ENCODE measurements around the gene TTC24.

TTC24 gene

DNA sequence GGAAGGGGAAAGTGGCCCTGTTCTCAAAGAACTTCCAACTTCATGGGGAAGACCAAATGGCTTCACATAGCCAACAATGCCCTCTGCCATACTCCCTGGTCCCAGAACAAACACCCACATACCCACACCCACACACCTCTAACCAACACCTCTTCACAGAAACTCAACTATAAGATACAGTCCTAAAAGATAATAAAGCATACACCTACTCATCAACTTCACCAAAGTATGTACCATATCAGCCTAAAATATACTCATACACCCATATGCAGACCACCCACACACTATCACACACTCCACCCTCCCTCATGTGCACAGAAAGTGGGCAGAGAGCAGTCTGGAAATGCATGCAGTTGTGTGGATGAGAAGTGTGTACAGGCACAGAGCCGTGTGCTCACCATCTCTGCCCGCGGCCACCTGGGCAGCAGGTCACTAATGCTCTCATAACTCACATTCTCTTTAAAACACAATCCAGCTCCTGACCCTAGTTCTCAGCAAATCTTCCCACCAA lies 34.9 kb upstream of the TTC24 start:
- ATAC-seq: no peak
- TF ChIP-seq RARB (CRISPR knock-in tag; IDR thresholded peaks at IDR 0.05) (no peak), ZNF8 (CRISPR knock-in tag; IDR thresholded peaks at IDR 0.05) (no peak), ZNF565 (CRISPR knock-in tag; conservative IDR thresholded peaks at IDR 0.05; ENCODE audit: low read depth) (no peak), ZC3H10 (CRISPR knock-in tag; IDR thresholded peaks at IDR 0.05) (no peak), ZFP30 (CRISPR knock-in tag; IDR thresholded peaks at IDR 0.05) (no peak), GLIS3 (CRISPR knock-in tag; IDR thresholded peaks at IDR 0.05) (no peak), ESRRG (CRISPR knock-in tag; IDR thresholded peaks at IDR 0.05) (no peak), SNAI2 (CRISPR knock-in tag; IDR thresholded peaks at IDR 0.05) (no peak), ISL1 (CRISPR knock-in tag; IDR thresholded peaks at IDR 0.05) (no peak), ZFP3 (CRISPR knock-in tag; IDR thresholded peaks at IDR 0.05) (no peak), PPARA (CRISPR knock-in tag; IDR thresholded peaks at IDR 0.05; ENCODE audit: borderline replicate concordance) (no peak), BACH2 (CRISPR knock-in tag; IDR thresholded peaks at IDR 0.05; ENCODE audit: borderline replicate concordance) (no peak), CSDC2 (CRISPR knock-in tag; IDR thresholded peaks at IDR 0.05) (no peak), TCF4 (CRISPR knock-in tag; IDR thresholded peaks at IDR 0.05; ENCODE audit: borderline replicate concordance) (no peak), ARNTL (CRISPR knock-in tag; IDR thresholded peaks at IDR 0.05; ENCODE audit: borderline replicate concordance, low read depth) (no peak)
- TF ChIP-seq, protein P1, sequence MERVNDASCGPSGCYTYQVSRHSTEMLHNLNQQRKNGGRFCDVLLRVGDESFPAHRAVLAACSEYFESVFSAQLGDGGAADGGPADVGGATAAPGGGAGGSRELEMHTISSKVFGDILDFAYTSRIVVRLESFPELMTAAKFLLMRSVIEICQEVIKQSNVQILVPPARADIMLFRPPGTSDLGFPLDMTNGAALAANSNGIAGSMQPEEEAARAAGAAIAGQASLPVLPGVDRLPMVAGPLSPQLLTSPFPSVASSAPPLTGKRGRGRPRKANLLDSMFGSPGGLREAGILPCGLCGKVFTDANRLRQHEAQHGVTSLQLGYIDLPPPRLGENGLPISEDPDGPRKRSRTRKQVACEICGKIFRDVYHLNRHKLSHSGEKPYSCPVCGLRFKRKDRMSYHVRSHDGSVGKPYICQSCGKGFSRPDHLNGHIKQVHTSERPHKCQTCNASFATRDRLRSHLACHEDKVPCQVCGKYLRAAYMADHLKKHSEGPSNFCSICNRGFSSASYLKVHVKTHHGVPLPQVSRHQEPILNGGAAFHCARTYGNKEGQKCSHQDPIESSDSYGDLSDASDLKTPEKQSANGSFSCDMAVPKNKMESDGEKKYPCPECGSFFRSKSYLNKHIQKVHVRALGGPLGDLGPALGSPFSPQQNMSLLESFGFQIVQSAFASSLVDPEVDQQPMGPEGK (CRISPR knock-in tag; IDR thresholded peaks at IDR 0.05; ENCODE audit: borderline replicate concordance): no peak
- TF ChIP-seq, protein P2, sequence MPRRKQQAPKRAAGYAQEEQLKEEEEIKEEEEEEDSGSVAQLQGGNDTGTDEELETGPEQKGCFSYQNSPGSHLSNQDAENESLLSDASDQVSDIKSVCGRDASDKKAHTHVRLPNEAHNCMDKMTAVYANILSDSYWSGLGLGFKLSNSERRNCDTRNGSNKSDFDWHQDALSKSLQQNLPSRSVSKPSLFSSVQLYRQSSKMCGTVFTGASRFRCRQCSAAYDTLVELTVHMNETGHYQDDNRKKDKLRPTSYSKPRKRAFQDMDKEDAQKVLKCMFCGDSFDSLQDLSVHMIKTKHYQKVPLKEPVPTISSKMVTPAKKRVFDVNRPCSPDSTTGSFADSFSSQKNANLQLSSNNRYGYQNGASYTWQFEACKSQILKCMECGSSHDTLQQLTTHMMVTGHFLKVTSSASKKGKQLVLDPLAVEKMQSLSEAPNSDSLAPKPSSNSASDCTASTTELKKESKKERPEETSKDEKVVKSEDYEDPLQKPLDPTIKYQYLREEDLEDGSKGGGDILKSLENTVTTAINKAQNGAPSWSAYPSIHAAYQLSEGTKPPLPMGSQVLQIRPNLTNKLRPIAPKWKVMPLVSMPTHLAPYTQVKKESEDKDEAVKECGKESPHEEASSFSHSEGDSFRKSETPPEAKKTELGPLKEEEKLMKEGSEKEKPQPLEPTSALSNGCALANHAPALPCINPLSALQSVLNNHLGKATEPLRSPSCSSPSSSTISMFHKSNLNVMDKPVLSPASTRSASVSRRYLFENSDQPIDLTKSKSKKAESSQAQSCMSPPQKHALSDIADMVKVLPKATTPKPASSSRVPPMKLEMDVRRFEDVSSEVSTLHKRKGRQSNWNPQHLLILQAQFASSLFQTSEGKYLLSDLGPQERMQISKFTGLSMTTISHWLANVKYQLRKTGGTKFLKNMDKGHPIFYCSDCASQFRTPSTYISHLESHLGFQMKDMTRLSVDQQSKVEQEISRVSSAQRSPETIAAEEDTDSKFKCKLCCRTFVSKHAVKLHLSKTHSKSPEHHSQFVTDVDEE (CRISPR knock-in tag; IDR thresholded peaks at IDR 0.05): no peak
- TF ChIP-seq, protein P3, sequence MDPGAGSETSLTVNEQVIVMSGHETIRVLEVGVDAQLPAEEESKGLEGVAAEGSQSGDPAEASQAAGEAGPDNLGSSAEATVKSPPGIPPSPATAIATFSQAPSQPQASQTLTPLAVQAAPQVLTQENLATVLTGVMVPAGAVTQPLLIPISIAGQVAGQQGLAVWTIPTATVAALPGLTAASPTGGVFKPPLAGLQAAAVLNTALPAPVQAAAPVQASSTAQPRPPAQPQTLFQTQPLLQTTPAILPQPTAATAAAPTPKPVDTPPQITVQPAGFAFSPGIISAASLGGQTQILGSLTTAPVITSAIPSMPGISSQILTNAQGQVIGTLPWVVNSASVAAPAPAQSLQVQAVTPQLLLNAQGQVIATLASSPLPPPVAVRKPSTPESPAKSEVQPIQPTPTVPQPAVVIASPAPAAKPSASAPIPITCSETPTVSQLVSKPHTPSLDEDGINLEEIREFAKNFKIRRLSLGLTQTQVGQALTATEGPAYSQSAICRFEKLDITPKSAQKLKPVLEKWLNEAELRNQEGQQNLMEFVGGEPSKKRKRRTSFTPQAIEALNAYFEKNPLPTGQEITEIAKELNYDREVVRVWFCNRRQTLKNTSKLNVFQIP (CRISPR knock-in tag; IDR thresholded peaks at IDR 0.05; ENCODE audit: borderline replicate concordance, low read depth): no peak
- TF ChIP-seq, protein P4, sequence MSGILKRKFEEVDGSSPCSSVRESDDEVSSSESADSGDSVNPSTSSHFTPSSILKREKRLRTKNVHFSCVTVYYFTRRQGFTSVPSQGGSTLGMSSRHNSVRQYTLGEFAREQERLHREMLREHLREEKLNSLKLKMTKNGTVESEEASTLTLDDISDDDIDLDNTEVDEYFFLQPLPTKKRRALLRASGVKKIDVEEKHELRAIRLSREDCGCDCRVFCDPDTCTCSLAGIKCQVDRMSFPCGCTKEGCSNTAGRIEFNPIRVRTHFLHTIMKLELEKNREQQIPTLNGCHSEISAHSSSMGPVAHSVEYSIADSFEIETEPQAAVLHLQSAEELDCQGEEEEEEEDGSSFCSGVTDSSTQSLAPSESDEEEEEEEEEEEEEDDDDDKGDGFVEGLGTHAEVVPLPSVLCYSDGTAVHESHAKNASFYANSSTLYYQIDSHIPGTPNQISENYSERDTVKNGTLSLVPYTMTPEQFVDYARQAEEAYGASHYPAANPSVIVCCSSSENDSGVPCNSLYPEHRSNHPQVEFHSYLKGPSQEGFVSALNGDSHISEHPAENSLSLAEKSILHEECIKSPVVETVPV (CRISPR knock-in tag; IDR thresholded peaks at IDR 0.05): no peak

DNA sequence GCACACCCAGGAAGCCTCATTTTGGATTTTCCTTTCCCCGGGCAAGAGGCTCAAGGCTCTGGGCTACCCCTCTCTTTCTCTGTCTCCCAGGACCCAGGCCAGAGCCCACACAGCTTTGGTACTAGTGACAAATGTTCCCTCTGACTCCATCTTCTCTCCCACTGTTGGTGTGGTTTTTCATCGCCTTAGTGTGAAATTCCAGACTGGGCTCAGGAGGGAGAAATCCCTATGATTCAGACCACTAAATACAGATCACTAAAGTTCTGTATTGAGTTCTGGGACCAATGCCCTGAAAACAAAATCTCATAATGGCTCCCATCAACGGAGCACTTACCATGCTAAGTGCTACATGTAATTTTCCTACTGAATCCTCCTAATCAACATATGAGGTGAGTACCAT lies 33.3 kb upstream of the TTC24 start:
- ATAC-seq: no peak
- TF ChIP-seq BACH2 (CRISPR knock-in tag; IDR thresholded peaks at IDR 0.05; ENCODE audit: borderline replicate concordance) (no peak), ZFP3 (CRISPR knock-in tag; IDR thresholded peaks at IDR 0.05) (no peak), TCF4 (CRISPR knock-in tag; IDR thresholded peaks at IDR 0.05; ENCODE audit: borderline replicate concordance) (no peak), CSDC2 (CRISPR knock-in tag; IDR thresholded peaks at IDR 0.05) (no peak), SNAI2 (CRISPR knock-in tag; IDR thresholded peaks at IDR 0.05) (no peak), ZNF565 (CRISPR knock-in tag; conservative IDR thresholded peaks at IDR 0.05; ENCODE audit: low read depth) (no peak), ESRRG (CRISPR knock-in tag; IDR thresholded peaks at IDR 0.05) (no peak)
- TF ChIP-seq, protein P4 (CRISPR knock-in tag; IDR thresholded peaks at IDR 0.05): no peak
- TF ChIP-seq, protein P2 (CRISPR knock-in tag; IDR thresholded peaks at IDR 0.05): no peak
- TF ChIP-seq, protein P3 (CRISPR knock-in tag; IDR thresholded peaks at IDR 0.05; ENCODE audit: borderline replicate concordance, low read depth): no peak

Data from SK-N-SH treated with all-trans-retinoic acid at 6 μM for 48 hours (cell line).